CD8-positive, alpha-beta memory T cell (primary cell): Measurements from ENCODE around the gene PACC1. TPM values are rescaled to one million over a fixed set of nuclear protein-coding genes. Genes with fewer than 3 reads are reported as not detected.

Source experiments
- CTCF ChIA-PET: fragments of 350-600 bp; sonication (Branson Sonifier 250); formaldehyde crosslinking; loops from one replicate; lab custom pipeline; 2021; ENCODE audit warnings: antibody characterized with exemption; lab: Charles Lee
- POLR2A ChIA-PET: fragments of 350-600 bp; sonication (Branson Sonifier 250); formaldehyde crosslinking; loops from one replicate; lab custom pipeline; 2021; ENCODE audit warnings: antibody characterized with exemption; lab: Charles Lee
- DNase-seq, 5 donors: peaks; one replicate each; pipeline versions ENCODE4 v3.0.0 to v3.0.0-alpha.2; 2020 to 2022; ENCODE audit warnings: mixed read lengths in 1 of 5
- H3K27ac ChIP-seq: one replicate; pipeline ENCODE4 v1.7.0; 2013; ENCODE audit warnings: low read depth, mild to moderate bottlenecking, low read length, moderate library complexity
- H3K27me3 ChIP-seq: 2 replicates; pipeline ENCODE4 v1.7.0; 2013; ENCODE audit warnings: low read length, mild to moderate bottlenecking; ENCODE audit not compliant: insufficient read depth, poor library complexity, severe bottlenecking
- H3K36me3 ChIP-seq: 2 replicates; pipeline ENCODE4 v1.7.0; 2013; ENCODE audit warnings: mild to moderate bottlenecking, low read length, moderate library complexity; ENCODE audit not compliant: insufficient read depth
- H3K4me1 ChIP-seq: 2 replicates; pipeline ENCODE4 v1.7.0; 2013; ENCODE audit warnings: mild to moderate bottlenecking, low read length, moderate library complexity; ENCODE audit not compliant: insufficient read depth
- H3K4me3 ChIP-seq: 2 replicates; pipeline ENCODE4 v1.7.0; 2013; ENCODE audit warnings: mild to moderate bottlenecking, low read length
- H3K9me3 ChIP-seq: 2 replicates; pipeline ENCODE4 v1.7.0; 2013; ENCODE audit warnings: mild to moderate bottlenecking, low read length
- H3K27ac Mint-ChIP-seq, 8 donors: one replicate each; pipeline ENCODE4 v1.8.0; 2020 to 2021; ENCODE audit warnings: mixed read lengths in 8 of 8, mild to moderate bottlenecking in 6 of 8, inconsistent platforms in 3 of 8, moderate library complexity in 3 of 8
- H3K27me3 Mint-ChIP-seq, 2 donors: one replicate each; pipeline ENCODE4 v1.8.0; 2020 to 2021; ENCODE audit warnings: mixed read lengths in 2 of 2, mild to moderate bottlenecking in 1 of 2, moderate library complexity in 1 of 2
- H3K36me3 Mint-ChIP-seq, 3 donors: one replicate each; pipeline ENCODE4 v1.8.0; 2020 to 2021; ENCODE audit warnings: mixed read lengths in 3 of 3, inconsistent platforms in 1 of 3, mild to moderate bottlenecking in 1 of 3
- H3K4me1 Mint-ChIP-seq, 3 donors: one replicate each; pipeline ENCODE4 v1.8.0; 2020 to 2021; ENCODE audit warnings: mixed read lengths in 3 of 3, inconsistent platforms in 1 of 3, mild to moderate bottlenecking in 1 of 3
- H3K4me3 Mint-ChIP-seq, 7 donors: one replicate each; pipeline ENCODE4 v1.8.0; 2020 to 2021; ENCODE audit warnings: mixed read lengths in 7 of 7, mild to moderate bottlenecking in 6 of 7, moderate library complexity in 4 of 7, inconsistent platforms in 2 of 7
- H3K9me3 Mint-ChIP-seq, 5 donors: one replicate each; pipeline ENCODE4 v1.8.0; 2020 to 2022; ENCODE audit warnings: mixed read lengths in 5 of 5, mild to moderate bottlenecking in 3 of 5, moderate library complexity in 2 of 5, inconsistent platforms in 1 of 5
- polyA plus RNA-seq: library from polyadenylated mRNA; unstranded; fragments of 300-500 nt; fragmentation: Illumina TruSeq; gene quantifications from one replicate; pipeline ENCODE4 v1.2.3, GENCODE V29; 2021
- total RNA-seq, 2 experiments: library from RNA; stranded (reverse); gene quantifications; one replicate each; pipeline ENCODE4 v1.2.3, GENCODE V29; 2021

The PACC1 gene
- total and polyA plus RNA-seq, 3 experiments from 2014 or later = 15.1 to 17.8 (median 16.9) TPM

- DNase-seq = no peak
- H3K27me3 Mint-ChIP-seq = peaks cover 0 to 4% of the 10 kb centered on the region in 2 donors
- ChIA-PET CTCF (interaction anchor here (1.8 kb wide), 1 partner anchor 21 kb away, joined by 15 read pairs; no protein-coding TSS in a partner anchor), POLR2A (interaction anchor here (1.0 to 1.8 kb wide), 3 partner anchors 19 to 147 kb away, joined by 3 to 10 read pairs (median 4); partner anchors contain the start of gene PACC1)
- Histone ChIP-seq H3K4me1 (peaks cover 25% of the 10 kb centered on the region), H3K4me3 (peak overlapping the region; percentile 67), H3K9me3 (no peaks in the 10 kb centered on the region), H3K27ac (peak overlapping the region; percentile 64), H3K27me3 (no peaks in the 10 kb centered on the region), H3K36me3 (no peaks in the 10 kb centered on the region)
- H3K36me3 Mint-ChIP-seq = no peaks in the 10 kb centered on the region
- H3K4me3 Mint-ChIP-seq = peak overlapping the region; percentile 49 to 88 (median 82)
- peak overlapping the region in 5 of 8 donors; percentile 18 to 96 (median 71) for H3K27ac Mint-ChIP-seq
- H3K4me1 Mint-ChIP-seq = peaks cover 22 to 46% (median 40%) of the 10 kb centered on the region in 3 donors
- no peaks in the 10 kb centered on the region for H3K9me3 Mint-ChIP-seq
Observed at GRCh38 chr1:212433577-212434462, 19.1 kb upstream of the PACC1 start.

- Histone ChIP-seq H3K27me3 (no peaks in the 10 kb centered on the region), H3K9me3 (no peaks in the 10 kb centered on the region), H3K27ac (peak within 1 kb of the TSS; percentile 64), H3K4me3 (peak within 1 kb of the TSS; percentile 67), H3K4me1 (peaks cover 25% of the 10 kb centered on the region), H3K36me3 (no peaks in the 10 kb centered on the region)
- H3K9me3 Mint-ChIP-seq = no peaks in the 10 kb centered on the region
- peak within 1 kb of the TSS in 6 of 8 donors; percentile 32 to 96 (median 72) for H3K27ac Mint-ChIP-seq
- H3K27me3 Mint-ChIP-seq = peaks cover 0 to 4% of the 10 kb centered on the region in 2 donors
- ChIA-PET CTCF (interaction anchor here (1.8 kb wide), 1 partner anchor 22 kb away, joined by 15 read pairs; no protein-coding TSS in a partner anchor), POLR2A (interaction anchor here (1.0 to 1.8 kb wide), 3 partner anchors 18 to 147 kb away, joined by 3 to 10 read pairs (median 4); partner anchors contain the start of gene PACC1)
- peak within 1 kb of the TSS; percentile 78 to 91 (median 82) for H3K4me3 Mint-ChIP-seq
- DNase-seq = peak; percentile 60 to 81 (median 72)
- H3K36me3 Mint-ChIP-seq = no peaks in the 10 kb centered on the region
- peaks cover 22 to 42% (median 36%) of the 10 kb centered on the region in 3 donors for H3K4me1 Mint-ChIP-seq
Observed at GRCh38 chr1:212432661-212433576, 18.2 kb upstream of the PACC1 start, which contains the start of gene NENF. NENF (plus strand) TSS chr1:212432920; CDS start chr1:212432944, 24 bp downstream.

GRCh38 chr1:212432272-212432660 lies 17.6 kb upstream of the PACC1 start:
- Mint-ChIP-seq H3K27ac (peak overlapping the region in 4 of 8 donors; percentile 37 to 73 (median 70)), H3K9me3 (no peaks in the 10 kb centered on the region), H3K27me3 (peaks cover 0 to 4% of the 10 kb centered on the region in 2 donors), H3K36me3 (no peaks in the 10 kb centered on the region), H3K4me1 (peaks cover 20 to 35% (median 30%) of the 10 kb centered on the region in 3 donors), H3K4me3 (peak overlapping the region; percentile 70 to 91 (median 74))
- Histone ChIP-seq H3K27ac (peak overlapping the region; percentile 55), H3K27me3 (no peaks in the 10 kb centered on the region), H3K4me1 (peaks cover 21% of the 10 kb centered on the region), H3K4me3 (peak overlapping the region; percentile 32), H3K36me3 (no peaks in the 10 kb centered on the region), H3K9me3 (no peaks in the 10 kb centered on the region)
- DNase-seq = no peak
- ChIA-PET POLR2A (interaction anchor here (1.8 kb wide), 1 partner anchor 17 kb away, joined by 10 read pairs; the partner anchor contains the start of gene PACC1), CTCF (interaction anchor here (1.8 kb wide), 1 partner anchor 23 kb away, joined by 15 read pairs; no protein-coding TSS in a partner anchor)

- ChIA-PET CTCF (interaction anchor here (1.8 kb wide), 1 partner anchor 24 kb away, joined by 15 read pairs; no protein-coding TSS in a partner anchor), POLR2A (no interaction called here)
- Mint-ChIP-seq H3K36me3 (no peaks in the 10 kb centered on the region), H3K9me3 (no peaks in the 10 kb centered on the region), H3K4me3 (peak overlapping the region; percentile 12 to 71 (median 33)), H3K27ac (peak overlapping the region in 2 of 8 donors; percentile 61 to 70), H3K4me1 (peaks cover 19 to 33% (median 27%) of the 10 kb centered on the region in 3 donors), H3K27me3 (peaks cover 0 to 4% of the 10 kb centered on the region in 2 donors)
- DNase-seq = no peak
- Histone ChIP-seq H3K4me1 (peaks cover 19% of the 10 kb centered on the region), H3K36me3 (no peaks in the 10 kb centered on the region), H3K27ac (no peak overlapping the region), H3K4me3 (no peak overlapping the region), H3K27me3 (no peaks in the 10 kb centered on the region), H3K9me3 (no peaks in the 10 kb centered on the region)
Observed at GRCh38 chr1:212431644-212432043, 17.0 kb upstream of the PACC1 start.

- no peaks in the 10 kb centered on the region for H3K9me3 Mint-ChIP-seq
- H3K27me3 Mint-ChIP-seq = peaks cover 0 to 4% of the 10 kb centered on the region in 2 donors
- Histone ChIP-seq H3K4me1 (peaks cover 19% of the 10 kb centered on the region), H3K4me3 (no peak overlapping the region), H3K27me3 (no peaks in the 10 kb centered on the region), H3K27ac (no peak overlapping the region), H3K9me3 (no peaks in the 10 kb centered on the region), H3K36me3 (no peaks in the 10 kb centered on the region)
- H3K4me3 Mint-ChIP-seq = peak overlapping the region in 2 of 7 donors; percentile 20 to 57
- DNase-seq = no peak
- H3K4me1 Mint-ChIP-seq = peaks cover 18 to 33% (median 26%) of the 10 kb centered on the region in 3 donors
- POLR2A ChIA-PET = no interaction called here
- H3K27ac Mint-ChIP-seq = no peak overlapping the region
- no peaks in the 10 kb centered on the region for H3K36me3 Mint-ChIP-seq
- CTCF ChIA-PET = interaction anchor here (1.2 to 1.3 kb wide), 2 partner anchors 25 to 396 kb away, joined by 4 read pairs; partner anchors contain the start of genes DTL and INTS7
Observed at GRCh38 chr1:212430955-212431394, 16.3 kb upstream of the PACC1 start.

GRCh38 chr1:212430416-212430815 lies 15.7 kb upstream of the PACC1 start:
- Histone ChIP-seq H3K4me3 (no peak overlapping the region), H3K4me1 (peaks cover 19% of the 10 kb centered on the region), H3K36me3 (no peaks in the 10 kb centered on the region), H3K27me3 (no peaks in the 10 kb centered on the region), H3K9me3 (no peaks in the 10 kb centered on the region), H3K27ac (no peak overlapping the region)
- ChIA-PET CTCF (interaction anchor here (0.7 to 1.3 kb wide), 3 partner anchors 25 to 395 kb away, joined by 3 to 4 read pairs (median 4); partner anchors contain the start of genes DTL and INTS7), POLR2A (no interaction called here)
- Mint-ChIP-seq H3K9me3 (no peaks in the 10 kb centered on the region), H3K36me3 (no peaks in the 10 kb centered on the region), H3K4me1 (peaks cover 16 to 33% (median 21%) of the 10 kb centered on the region in 3 donors), H3K27me3 (peaks cover 0 to 4% of the 10 kb centered on the region in 2 donors), H3K4me3 (no peak overlapping the region), H3K27ac (no peak overlapping the region)
- no peak for DNase-seq

- Histone ChIP-seq H3K9me3 (no peaks in the 10 kb centered on the region), H3K27ac (no peak overlapping the region), H3K36me3 (no peaks in the 10 kb centered on the region), H3K4me1 (peaks cover 8% of the 10 kb centered on the region), H3K4me3 (no peak overlapping the region), H3K27me3 (no peaks in the 10 kb centered on the region)
- H3K9me3 Mint-ChIP-seq = no peaks in the 10 kb centered on the region
- ChIA-PET CTCF (interaction anchor here (1.5 kb wide), 1 partner anchor 357 kb away, joined by 3 read pairs; no protein-coding TSS in a partner anchor), POLR2A (no interaction called here)
- no peak overlapping the region for H3K27ac Mint-ChIP-seq
- no peak for DNase-seq
- H3K27me3 Mint-ChIP-seq = peaks cover 0 to 19% of the 10 kb centered on the region in 2 donors
- peaks cover 8 to 18% (median 10%) of the 10 kb centered on the region in 3 donors for H3K4me1 Mint-ChIP-seq
- no peak overlapping the region for H3K4me3 Mint-ChIP-seq
- H3K36me3 Mint-ChIP-seq = no peaks in the 10 kb centered on the region
Observed at GRCh38 chr1:212428496-212428895, 13.8 kb upstream of the PACC1 start.
